BLaER1 (cell line): ENCODE results near the gene GPR141.
A peak's percentile ranks its signal among the peaks of the same experiment; 100 is the strongest.
"Not testable (repeated sequence)": the region's sequence is repeated elsewhere in the genome, so short reads cannot be mapped to it uniquely, and the experiment has no call there.

ENCODE experiments used
- H3K27ac ChIP-seq: shearing (Covaris generic); formaldehyde crosslinking; 2 replicates; pipeline ENCODE4 v1.8.1; 2022
- H3K27me3 ChIP-seq: shearing (Covaris generic); formaldehyde crosslinking; 2 replicates; pipeline ENCODE4 v1.8.1; 2022
- H3K36me3 ChIP-seq: shearing (Covaris generic); formaldehyde crosslinking; 2 replicates; pipeline ENCODE4 v1.8.1; 2022
- H3K4me1 ChIP-seq: shearing (Covaris generic); formaldehyde crosslinking; 2 replicates; pipeline ENCODE4 v1.8.1; 2022
- H3K4me2 ChIP-seq: shearing (Covaris generic); formaldehyde crosslinking; 2 replicates; pipeline ENCODE4 v1.8.1; 2022
- H3K4me3 ChIP-seq: shearing (Covaris generic); formaldehyde crosslinking; 2 replicates; pipeline ENCODE4 v1.8.1; 2022
- H3K9ac ChIP-seq: shearing (Covaris generic); formaldehyde crosslinking; 2 replicates; pipeline ENCODE4 v1.8.1; 2022
- H3K9me3 ChIP-seq: shearing (Covaris generic); formaldehyde crosslinking; 2 replicates; pipeline ENCODE4 v1.8.1; 2022
- H4K20me1 ChIP-seq: shearing (Covaris generic); formaldehyde crosslinking; 2 replicates; pipeline ENCODE4 v1.8.1; 2022
- Cebpa-rat ChIP-seq: shearing (Covaris generic); IDR thresholded peaks from 2 replicates; pipeline ENCODE4 v1.8.1; 2022

Gene GPR141

DNA sequence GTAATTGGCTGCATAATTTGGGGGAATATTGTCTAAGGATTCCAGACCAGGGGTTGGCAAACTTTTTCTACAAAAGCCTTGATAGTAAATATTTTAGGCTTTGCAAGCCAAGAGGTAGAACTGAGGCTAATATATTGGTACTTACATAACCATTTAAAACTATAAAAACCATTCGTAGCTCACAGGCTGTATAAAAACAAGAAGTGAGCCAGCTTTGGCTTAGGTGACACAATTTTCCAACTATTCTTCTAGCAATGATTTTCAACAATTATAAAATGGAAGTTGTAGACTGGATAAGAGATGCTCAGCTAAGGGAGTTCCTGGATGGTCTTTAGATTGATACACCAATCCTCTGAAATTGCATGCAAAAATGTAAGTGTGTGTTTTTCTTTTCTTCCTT, 1.4 kb downstream of the GPR141 start:
- Histone ChIP-seq H3K4me3 (no peak overlapping the region), H3K9ac (no peak overlapping the region), H3K4me2 (peak overlapping the region; percentile 62), H3K4me1 (peaks cover 52% of the 10 kb centered on the region), H3K27me3 (no peaks in the 10 kb centered on the region), H3K9me3 (no peaks in the 10 kb centered on the region), H3K36me3 (no peaks in the 10 kb centered on the region), H3K27ac (no peak overlapping the region), H4K20me1 (no peaks in the 10 kb centered on the region)
- no peak for TF ChIP-seq Cebpa-rat

DNA sequence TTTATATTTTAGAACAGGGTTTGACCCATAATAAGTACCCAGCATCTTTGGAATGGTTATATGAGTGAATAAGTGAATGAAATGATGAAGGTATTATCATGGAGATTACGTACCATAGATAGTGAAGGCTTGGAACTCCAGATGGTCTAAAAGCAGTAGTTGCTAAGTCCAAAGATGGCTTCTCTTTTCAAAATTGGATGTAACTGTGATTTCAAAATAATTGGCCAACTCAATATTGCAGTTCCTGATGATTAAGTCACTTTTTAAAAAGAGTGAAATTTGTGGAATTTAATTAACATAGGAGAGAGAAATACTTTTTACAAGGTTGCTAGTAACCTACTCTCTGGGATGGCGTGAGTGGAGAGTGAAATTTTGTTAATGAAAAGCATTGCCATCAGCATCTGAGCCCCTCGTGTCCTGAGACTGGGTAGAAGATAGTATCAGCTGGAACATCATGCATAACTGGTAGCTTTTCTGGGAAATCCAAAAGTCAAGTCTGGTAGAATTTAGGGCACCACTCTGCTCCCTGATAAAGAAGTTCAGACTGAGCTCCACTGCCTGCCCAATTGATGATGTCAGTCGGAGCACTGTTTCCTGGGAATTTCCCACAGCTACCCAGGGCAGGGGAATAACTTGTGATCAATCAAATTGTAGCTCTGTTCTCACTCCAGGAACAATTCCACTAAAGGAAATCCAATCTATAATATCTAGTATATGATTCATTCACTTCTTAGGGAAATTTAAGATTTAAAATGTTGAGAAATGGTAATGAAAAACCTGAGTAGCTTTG, 3.2 kb downstream of the GPR141 start:
- no peak overlapping the region for H3K9ac ChIP-seq
- H3K27ac ChIP-seq = no peak overlapping the region
- H4K20me1 ChIP-seq = no peaks in the 10 kb centered on the region

DNA sequence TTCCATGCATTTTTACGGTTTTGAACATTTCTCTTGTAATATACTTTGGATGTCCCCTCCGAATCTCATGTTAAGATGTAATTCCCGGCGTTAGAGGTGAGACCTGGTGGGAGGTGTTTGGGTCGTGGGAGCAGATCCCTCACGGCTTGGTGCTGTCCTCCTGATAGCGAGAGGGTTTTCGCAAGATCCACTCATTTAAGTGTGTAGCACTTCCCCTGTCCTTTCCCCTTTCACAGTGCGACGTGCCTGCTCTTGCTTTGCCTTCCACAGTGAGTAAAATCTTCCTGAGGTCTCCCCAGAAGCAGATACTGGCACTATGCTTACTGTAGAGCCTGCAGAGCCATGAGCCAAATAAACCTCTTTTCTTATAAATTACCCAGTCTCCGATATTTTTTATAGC, 6.6 kb downstream of the GPR141 start:
- H3K4me1 ChIP-seq = peaks cover 31% of the 10 kb centered on the region
- H3K9me3 ChIP-seq = 0 out of 2 replicates have a peak, but pooled peaks cover 9% of the 10 kb centered on the region
- no peak overlapping the region for H3K9ac ChIP-seq
- TF ChIP-seq Cebpa-rat = no peak
- no peaks in the 10 kb centered on the region for H3K27me3 ChIP-seq
- no peak overlapping the region for H3K27ac ChIP-seq
- no peak overlapping the region for H3K4me3 ChIP-seq
- no peaks in the 10 kb centered on the region for H3K36me3 ChIP-seq
- no peaks in the 10 kb centered on the region for H4K20me1 ChIP-seq
- H3K4me2 ChIP-seq = no peak overlapping the region

More for the DNA sequence above, 3.2 kb downstream of the GPR141 start:
- Histone ChIP-seq H3K4me2 (no peak overlapping the region), H3K9me3 (0 out of 2 replicates have a peak, but pooled peaks cover 2% of the 10 kb centered on the region), H3K27me3 (no peaks in the 10 kb centered on the region), H3K4me3 (no peak overlapping the region), H3K4me1 (peaks cover 46% of the 10 kb centered on the region), H3K36me3 (no peaks in the 10 kb centered on the region)
- no peak for TF ChIP-seq Cebpa-rat

DNA sequence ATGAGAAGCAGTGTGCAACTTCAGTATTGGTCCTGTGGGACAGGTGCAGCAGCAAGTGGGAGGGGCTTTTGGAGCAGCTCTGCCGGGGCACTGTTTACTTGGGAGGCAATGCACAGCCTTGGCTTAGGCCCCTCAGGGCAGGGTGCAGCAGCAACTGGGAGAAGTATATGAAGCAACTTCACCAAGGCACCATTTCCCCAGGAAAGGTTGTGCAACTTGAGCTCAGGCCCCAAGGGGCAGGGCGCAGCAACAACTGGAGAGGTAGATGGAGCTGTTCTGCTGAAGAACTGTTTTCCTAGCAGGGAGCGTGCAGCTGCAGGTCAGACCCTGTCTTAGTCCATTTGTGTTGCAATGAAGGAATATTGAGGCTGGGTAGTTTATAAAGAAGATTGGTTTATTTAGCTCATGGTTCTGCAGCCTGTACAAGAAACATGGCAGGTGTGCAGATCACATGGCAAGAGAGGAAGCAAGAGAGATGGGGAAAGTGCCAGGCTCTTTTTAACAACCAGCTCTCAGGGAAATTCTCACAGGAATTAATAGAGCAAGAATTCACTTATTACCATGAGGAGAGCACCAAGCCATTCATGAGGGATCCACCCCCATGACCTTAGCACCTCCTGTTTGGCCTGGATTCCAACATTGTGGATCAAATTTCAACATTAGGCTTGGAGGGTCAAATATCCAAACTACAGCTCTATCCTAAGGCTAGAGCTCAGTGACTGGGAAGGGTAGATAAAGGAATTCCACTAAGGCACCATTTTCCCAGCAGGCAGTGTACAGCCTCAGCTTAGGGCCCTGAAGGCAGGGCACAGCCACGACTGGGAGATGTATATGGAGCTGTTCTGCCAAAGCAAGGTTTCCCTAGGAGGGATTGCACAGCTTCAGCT, 10.9 kb downstream of the GPR141 start:
- Histone ChIP-seq H3K27ac (peak overlapping the region; percentile 37; the same call in 1 of the 2 replicates), H4K20me1 (no peaks in the 10 kb centered on the region), H3K9ac (no peak overlapping the region), H3K4me3 (no peak overlapping the region), H3K36me3 (no peaks in the 10 kb centered on the region), H3K27me3 (no peaks in the 10 kb centered on the region), H3K4me1 (peaks cover 21% of the 10 kb centered on the region), H3K4me2 (peak overlapping the region; percentile 48), H3K9me3 (0 out of 2 replicates have a peak, but pooled peaks cover 9% of the 10 kb centered on the region)
- peak; percentile 98 for TF ChIP-seq Cebpa-rat

DNA sequence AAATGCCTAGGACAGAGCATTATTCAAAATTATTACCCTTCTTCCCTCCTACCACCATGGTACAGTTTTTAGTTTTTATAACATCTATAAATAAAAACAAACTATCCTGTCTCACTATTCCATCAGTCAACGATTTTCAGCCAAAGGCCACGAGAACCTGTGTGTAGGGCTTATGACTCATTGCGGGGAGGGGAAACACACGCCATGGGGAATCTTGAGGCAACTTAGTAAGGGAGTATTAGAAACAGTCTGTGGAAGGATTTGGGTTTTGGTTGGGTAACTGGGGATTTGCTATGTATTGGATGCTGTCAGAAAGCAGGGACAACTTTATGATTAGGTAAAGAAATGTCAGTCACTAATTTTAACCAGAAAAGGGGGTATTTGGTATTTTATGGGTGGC, 14.7 kb downstream of the GPR141 start:
- TF ChIP-seq Cebpa-rat = no peak
- Histone ChIP-seq H3K9ac (no peak overlapping the region), H4K20me1 (no peaks in the 10 kb centered on the region), H3K4me3 (no peak overlapping the region), H3K4me2 (no peak overlapping the region), H3K36me3 (no peaks in the 10 kb centered on the region), H3K4me1 (peaks cover 24% of the 10 kb centered on the region), H3K27ac (no peak overlapping the region), H3K9me3 (no peaks in the 10 kb centered on the region), H3K27me3 (no peaks in the 10 kb centered on the region)

DNA sequence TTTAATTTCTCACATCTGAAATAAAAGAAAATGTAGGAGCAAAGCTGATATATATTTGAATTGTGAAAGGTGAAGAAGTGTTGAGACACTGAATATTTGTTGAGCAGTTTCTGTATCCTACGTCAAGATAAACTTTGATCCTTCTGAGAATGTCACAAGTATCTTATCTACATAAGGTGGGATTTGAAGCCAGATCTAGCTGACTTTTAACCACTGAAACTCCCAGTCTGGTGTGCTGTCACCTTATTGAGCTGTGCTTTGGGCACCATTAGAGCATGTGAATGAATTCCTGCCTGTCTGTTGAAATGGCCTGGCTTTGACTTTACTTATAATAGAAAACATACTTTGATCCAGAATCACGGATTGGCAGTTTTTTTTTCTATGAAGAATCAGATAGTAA, 15.2 kb downstream of the GPR141 start:
- Histone ChIP-seq H3K9ac (no peak overlapping the region), H3K27ac (no peak overlapping the region), H3K4me1 (peaks cover 22% of the 10 kb centered on the region), H3K9me3 (no peaks in the 10 kb centered on the region), H3K36me3 (no peaks in the 10 kb centered on the region), H4K20me1 (no peaks in the 10 kb centered on the region), H3K27me3 (no peaks in the 10 kb centered on the region), H3K4me2 (no peak overlapping the region), H3K4me3 (no peak overlapping the region)
- TF ChIP-seq Cebpa-rat = no peak

DNA sequence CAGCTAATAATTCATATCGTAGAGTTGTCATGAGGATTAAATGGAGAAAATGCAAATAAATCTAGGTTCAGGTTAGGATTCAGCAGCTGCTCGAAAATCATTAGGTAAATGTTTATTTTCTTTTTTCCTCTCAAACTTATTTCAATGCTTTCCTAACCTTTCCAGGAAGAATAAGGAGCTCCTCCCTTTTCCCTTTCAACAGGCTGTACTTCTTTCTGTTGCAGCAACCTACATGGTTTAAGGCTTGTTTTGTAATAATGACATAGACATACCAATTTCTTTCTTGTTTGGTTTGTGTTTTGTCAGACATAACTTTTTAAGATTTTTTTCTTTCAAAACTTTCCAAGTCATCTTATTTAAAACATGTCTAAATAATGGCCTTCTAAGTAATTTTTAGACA, 18.2 kb downstream of the GPR141 start:
- TF ChIP-seq Cebpa-rat = no peak
- Histone ChIP-seq H3K4me2 (no peak overlapping the region), H3K27ac (no peak overlapping the region)

DNA sequence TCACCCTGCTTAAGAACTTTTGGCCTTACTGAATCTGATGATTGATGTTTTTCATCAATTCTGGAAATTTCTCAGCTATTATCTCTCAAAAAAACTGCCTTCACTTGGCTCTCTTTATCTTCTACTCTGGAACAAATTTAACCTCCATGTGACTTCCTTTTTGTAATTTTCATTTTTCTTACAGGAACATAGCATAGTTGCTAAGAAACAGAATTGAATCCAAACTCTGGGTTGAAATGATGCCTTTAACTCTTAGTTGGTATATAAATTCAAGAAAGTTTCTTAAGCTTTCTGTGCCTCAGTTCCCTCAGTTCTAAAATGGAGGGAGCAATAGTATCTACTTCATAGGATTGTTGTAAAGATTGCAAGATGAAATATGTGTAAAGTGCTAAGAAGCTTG, 19.8 kb downstream of the GPR141 start:
- Histone ChIP-seq H3K4me3 (no peak overlapping the region), H3K4me2 (no peak overlapping the region; the same call in 1 of the 2 replicates), H3K9me3 (0 out of 2 replicates have a peak, but pooled peaks cover 3% of the 10 kb centered on the region), H3K27me3 (no peaks in the 10 kb centered on the region), H4K20me1 (no peaks in the 10 kb centered on the region), H3K27ac (no peak overlapping the region), H3K4me1 (peaks cover 6% of the 10 kb centered on the region; the same call in 1 of the 2 replicates), H3K36me3 (no peaks in the 10 kb centered on the region), H3K9ac (no peak overlapping the region)
- TF ChIP-seq Cebpa-rat = no peak

More for the DNA sequence above, 18.2 kb downstream of the GPR141 start:
- Histone ChIP-seq H4K20me1 (no peaks in the 10 kb centered on the region), H3K4me3 (no peak overlapping the region), H3K4me1 (peaks cover 6% of the 10 kb centered on the region; the same call in 1 of the 2 replicates), H3K36me3 (no peaks in the 10 kb centered on the region), H3K9me3 (0 out of 2 replicates have a peak, but pooled peaks cover 3% of the 10 kb centered on the region), H3K9ac (no peak overlapping the region), H3K27me3 (no peaks in the 10 kb centered on the region)

DNA sequence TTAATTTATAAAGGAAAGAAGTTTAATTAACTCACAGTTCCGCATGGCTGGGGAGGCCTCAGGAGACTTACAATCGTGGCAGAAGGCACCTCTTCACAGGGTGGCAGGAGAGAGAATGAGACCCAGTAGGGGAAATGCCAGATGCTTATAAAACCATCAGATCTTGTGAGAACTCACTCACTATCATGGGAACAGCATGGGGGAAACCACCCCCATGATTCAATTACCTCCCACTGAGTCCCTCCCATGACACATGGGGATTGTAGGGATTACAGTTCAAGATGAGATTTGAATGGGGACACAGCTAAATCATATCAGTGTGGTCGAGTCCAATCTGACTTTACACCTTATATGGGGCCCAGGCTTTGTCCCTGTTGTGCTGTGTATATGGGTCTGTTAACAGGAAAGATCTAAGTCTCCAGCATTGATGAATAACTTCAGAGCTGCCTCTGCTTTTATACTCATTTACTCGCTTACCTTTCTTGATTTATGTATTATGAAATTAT, 20.8 kb downstream of the GPR141 start:
- not testable (repeated sequence) for H3K27ac ChIP-seq, H3K9ac ChIP-seq, H3K4me1 ChIP-seq, H3K9me3 ChIP-seq, H3K4me3 ChIP-seq, H3K36me3 ChIP-seq, H4K20me1 ChIP-seq, H3K4me2 ChIP-seq, H3K27me3 ChIP-seq

DNA sequence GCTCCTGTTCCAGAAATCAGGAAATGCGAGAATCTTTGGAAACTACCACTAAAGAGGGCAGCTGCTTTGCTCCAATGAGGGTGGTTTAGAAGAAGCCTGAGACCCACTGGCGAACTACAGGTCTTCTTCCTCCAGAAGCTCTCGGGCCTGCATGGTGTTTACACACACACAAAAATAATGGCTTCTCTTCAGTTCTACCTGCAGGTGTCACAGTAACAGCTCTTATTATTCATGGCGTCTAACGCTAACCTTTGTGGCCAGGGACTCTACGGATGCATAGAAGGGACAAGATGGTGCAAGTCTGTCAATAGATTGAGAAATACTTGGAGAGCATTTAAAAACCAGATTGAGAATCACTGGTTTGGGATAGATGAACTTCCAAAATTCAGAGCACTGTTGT, 22.4 kb downstream of the GPR141 start:
- no peaks in the 10 kb centered on the region for H4K20me1 ChIP-seq
- H3K4me1 ChIP-seq = peaks cover 6% of the 10 kb centered on the region; the same call in 1 of the 2 replicates
- H3K9me3 ChIP-seq = 0 out of 2 replicates have a peak, but pooled peaks cover 3% of the 10 kb centered on the region
- H3K4me3 ChIP-seq = no peak overlapping the region
- no peak overlapping the region for H3K27ac ChIP-seq
- no peaks in the 10 kb centered on the region for H3K36me3 ChIP-seq
- no peak for TF ChIP-seq Cebpa-rat
- no peaks in the 10 kb centered on the region for H3K27me3 ChIP-seq
- no peak overlapping the region for H3K4me2 ChIP-seq
- no peak overlapping the region for H3K9ac ChIP-seq
